ENCODE results near the gene MISP3. TPM values are rescaled to one million over a fixed set of nuclear protein-coding genes. Genes with fewer than 3 reads are reported as not detected.

Gene MISP3
- total and polyA plus RNA-seq, 2 of the 8 experiments (the other 6 are each of a cell fraction or from before 2014, with no cell fraction given), result 0.74 to 1.4 TPM

DNA sequence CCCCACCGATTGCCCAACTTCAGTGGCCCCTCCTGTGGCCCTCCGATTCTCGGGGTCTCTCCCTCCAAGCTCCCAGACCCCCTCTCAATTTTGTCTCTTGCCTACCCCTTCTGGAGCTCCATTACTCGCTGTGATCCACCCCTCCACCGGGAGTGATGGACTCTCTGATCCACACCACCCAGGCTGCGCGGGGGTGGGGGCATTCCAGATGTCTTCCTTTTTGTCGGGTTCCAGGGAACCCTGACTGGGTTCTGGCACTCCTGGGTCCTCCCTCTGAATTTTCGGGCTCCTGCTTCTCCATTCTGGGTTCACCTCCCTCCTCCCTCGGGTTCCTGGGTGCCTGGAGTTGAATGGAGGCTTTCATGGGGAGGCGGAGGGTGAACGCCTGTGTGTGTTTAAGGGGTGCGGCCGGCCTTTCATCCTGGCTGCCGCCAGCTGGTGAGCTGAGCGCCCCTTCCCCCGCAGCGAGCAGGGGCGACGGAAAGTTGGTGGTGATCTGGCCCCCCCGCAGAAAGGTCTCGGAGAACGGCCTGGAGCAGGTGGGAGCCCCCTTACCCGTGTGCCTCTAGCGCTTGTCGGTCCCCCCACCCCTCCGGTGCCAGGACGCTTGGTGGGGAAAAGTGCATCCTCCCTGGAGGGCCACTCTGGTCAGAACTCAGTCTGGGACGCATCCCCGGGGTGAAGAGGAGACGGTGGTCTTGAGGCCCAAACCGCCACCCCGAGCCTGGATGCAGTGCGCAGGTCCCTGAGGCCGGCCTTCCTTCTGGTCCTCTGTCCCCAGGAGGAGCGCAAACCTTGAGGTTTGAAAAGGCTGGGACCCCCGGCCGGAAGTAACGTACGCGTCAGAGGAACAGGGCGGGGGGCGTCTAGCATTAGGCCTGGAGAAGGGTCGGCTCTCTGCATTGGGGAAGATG lies 1.6 kb downstream of the MISP3 start (continued):
- TF ChIP-seq KDM4A (IDR thresholded peaks at IDR 0.05; ENCODE audit: low read depth, low read length, severe bottlenecking), result peak; percentile 17
